Measurements from ENCODE around the gene XPR1.

DNA sequence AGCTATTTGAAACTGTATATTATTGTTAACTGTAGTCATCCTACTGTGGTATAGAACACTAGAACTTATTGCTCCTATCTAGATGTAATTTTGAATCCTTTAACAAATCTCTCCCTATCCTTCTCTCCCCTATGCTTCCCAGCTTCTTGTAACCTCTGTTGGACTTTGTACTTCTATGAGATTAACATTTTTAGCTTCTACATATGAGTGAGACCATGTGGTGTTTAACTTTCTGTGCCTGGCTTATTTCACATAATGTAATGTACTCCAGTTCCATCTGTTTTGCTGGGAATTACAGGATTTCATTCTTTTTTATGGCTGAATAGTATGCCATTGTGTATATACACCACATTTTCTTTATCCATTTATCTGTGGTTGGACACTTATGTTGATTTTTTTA is 216.4 kb downstream of the XPR1 start:
- TF ChIP-seq CTCF (IDR thresholded peaks at IDR 0.05) (no peak), EP300 (IDR thresholded peaks at IDR 0.05) (no peak), POLR2A (IDR thresholded peaks at IDR 0.05) (no peak)
